Fibroblast of lung (primary cell): Measurements from ENCODE around the gene AFMID.

Experiments
- EZH2 ChIP-seq: IDR thresholded peaks from 2 replicates; pipeline ENCODE4 v1.5.1; 2012; ENCODE audit warnings: low read length, control low read depth, mild to moderate bottlenecking; ENCODE audit errors: missing control alignments
- TF ChIP-seq, protein P1 (sequence below), 2 donors: IDR thresholded peaks in 1 of 2; conservative IDR thresholded peaks in 1 of 2; 1 replicate in 1 of 2; 2 replicates in 1 of 2; pipeline ENCODE4 v1.5.1; 2011 to 2012; ENCODE audit warnings: low read length in 2 of 2, control low read depth in 1 of 2, inconsistent platforms in 1 of 2, low read depth in 1 of 2, mild to moderate bottlenecking in 1 of 2

DNA sequence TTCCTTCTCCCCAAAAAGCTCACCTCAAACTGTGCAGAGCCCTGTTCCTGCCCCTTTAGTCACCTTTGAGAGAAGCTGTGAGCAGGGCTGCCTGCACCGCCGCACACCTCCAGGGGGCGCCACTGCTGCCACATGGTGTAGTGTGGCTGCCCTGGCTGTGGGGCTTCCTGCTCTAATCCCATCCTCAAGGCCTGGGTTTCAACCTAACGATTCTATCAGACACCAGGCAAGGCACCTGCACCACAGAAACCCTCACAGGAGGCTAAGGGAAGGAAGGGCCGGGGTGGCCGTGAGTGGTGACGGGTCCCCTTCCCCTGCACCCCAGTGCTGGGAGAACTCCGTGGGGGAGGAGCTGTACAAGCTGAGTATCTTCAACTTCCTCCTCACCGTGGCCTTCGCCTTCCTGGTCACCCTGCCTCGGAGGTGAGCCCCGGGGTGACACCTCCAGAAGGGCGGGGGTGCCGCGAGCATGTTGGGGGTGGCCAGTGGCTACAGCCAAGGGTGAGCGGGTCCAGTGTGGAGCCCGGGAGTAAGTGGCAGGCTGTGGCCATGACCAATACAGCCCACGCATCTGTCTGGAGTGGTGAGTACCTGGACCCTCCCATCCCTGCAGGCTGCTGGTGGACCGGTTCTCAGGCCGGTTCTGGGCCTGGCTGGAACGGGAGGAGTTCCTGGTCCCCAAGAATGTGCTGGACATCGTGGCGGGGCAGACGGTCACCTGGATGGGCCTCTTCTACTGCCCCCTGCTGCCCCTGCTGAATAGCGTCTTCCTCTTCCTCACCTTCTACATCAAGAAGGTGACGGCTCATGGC, 49.6 kb upstream of the AFMID start:
- TF ChIP-seq EZH2, result no peak
- TF ChIP-seq, protein P1, sequence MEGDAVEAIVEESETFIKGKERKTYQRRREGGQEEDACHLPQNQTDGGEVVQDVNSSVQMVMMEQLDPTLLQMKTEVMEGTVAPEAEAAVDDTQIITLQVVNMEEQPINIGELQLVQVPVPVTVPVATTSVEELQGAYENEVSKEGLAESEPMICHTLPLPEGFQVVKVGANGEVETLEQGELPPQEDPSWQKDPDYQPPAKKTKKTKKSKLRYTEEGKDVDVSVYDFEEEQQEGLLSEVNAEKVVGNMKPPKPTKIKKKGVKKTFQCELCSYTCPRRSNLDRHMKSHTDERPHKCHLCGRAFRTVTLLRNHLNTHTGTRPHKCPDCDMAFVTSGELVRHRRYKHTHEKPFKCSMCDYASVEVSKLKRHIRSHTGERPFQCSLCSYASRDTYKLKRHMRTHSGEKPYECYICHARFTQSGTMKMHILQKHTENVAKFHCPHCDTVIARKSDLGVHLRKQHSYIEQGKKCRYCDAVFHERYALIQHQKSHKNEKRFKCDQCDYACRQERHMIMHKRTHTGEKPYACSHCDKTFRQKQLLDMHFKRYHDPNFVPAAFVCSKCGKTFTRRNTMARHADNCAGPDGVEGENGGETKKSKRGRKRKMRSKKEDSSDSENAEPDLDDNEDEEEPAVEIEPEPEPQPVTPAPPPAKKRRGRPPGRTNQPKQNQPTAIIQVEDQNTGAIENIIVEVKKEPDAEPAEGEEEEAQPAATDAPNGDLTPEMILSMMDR (conservative IDR thresholded peaks at IDR 0.05 in 1 of 2, IDR thresholded peaks at IDR 0.05 in 1 of 2; ENCODE audit: low read depth in 1 of 2, low read length in 2 of 2), result peak; percentile 22 to 40
